K562 (cell line): ENCODE measurements around the gene DCAF4.

ENCODE experiments used
- CBX8 ChIP-seq: fragments of 200-600 bp; sonication (generic); IDR thresholded peaks from 2 replicates; pipeline ENCODE4 v1.6.1; 2012; ENCODE audit warnings: borderline replicate concordance, mixed run types, low read depth, mild to moderate bottlenecking, moderate library complexity, mixed read lengths, low read length, control low read depth, inconsistent platforms; ENCODE audit not compliant: poor library complexity, severe bottlenecking; ENCODE audit errors: extremely low read depth
- EZH2 ChIP-seq: IDR thresholded peaks from 2 replicates; pipeline ENCODE4 v1.6.1; 2012; ENCODE audit warnings: low read depth, mild to moderate bottlenecking, inconsistent platforms, low read length, borderline replicate concordance
- FOXM1 ChIP-seq, 2 experiments: fragments of 450-650 bp in 1 of 2; sonication (generic) in 1 of 2; formaldehyde crosslinking in 1 of 2; IDR thresholded peaks; 2 replicates each; pipeline versions ENCODE4 v1.6.1 to v1.9.0; 2017 to 2022; ENCODE audit warnings: low read depth in 2 of 2, mild to moderate bottlenecking in 2 of 2, missing genetic modification reagents in 1 of 2, moderate library complexity in 1 of 2
- GATA2 ChIP-seq: sonication (generic); formaldehyde crosslinking; IDR thresholded peaks from 2 replicates; pipeline ENCODE4 v1.4.0; 2020; ENCODE audit warnings: mild to moderate bottlenecking, missing genetic modification reagents
- HIVEP1 ChIP-seq: fragments of 250-450 bp; sonication (Bioruptor Pico); IDR thresholded peaks from 2 replicates; pipeline ENCODE4 v1.4.0; 2020; ENCODE audit warnings: mild to moderate bottlenecking
- MTF1 ChIP-seq: fragments of 250-450 bp; sonication (Bioruptor Pico); IDR thresholded peaks from 2 replicates; pipeline ENCODE4 v1.9.0; 2021; ENCODE audit warnings: moderate library complexity, mild to moderate bottlenecking, inconsistent platforms, borderline replicate concordance
- POLR2AphosphoS5 ChIP-seq: IDR thresholded peaks from 2 replicates; pipeline ENCODE4 v1.6.1; 2011; ENCODE audit warnings: mild to moderate bottlenecking, low read depth, low read length, moderate library complexity; ENCODE audit not compliant: control insufficient read depth, insufficient read depth
- TEAD4 ChIP-seq, 2 experiments: sonication (generic) in 1 of 2; formaldehyde crosslinking in 1 of 2; IDR thresholded peaks; 2 replicates each; pipeline versions ENCODE4 v1.6.1 to v1.8.0; 2012 to 2022; ENCODE audit warnings: borderline replicate concordance in 1 of 2, inconsistent platforms in 1 of 2, low read length in 1 of 2, mild to moderate bottlenecking in 1 of 2, missing genetic modification reagents in 1 of 2
- ZEB2 ChIP-seq: fragments of 450-650 bp; IDR thresholded peaks from 2 replicates; pipeline ENCODE4 v1.6.1; 2016
- ZNF212 ChIP-seq: fragments of 450-650 bp; formaldehyde crosslinking; IDR thresholded peaks from 2 replicates; pipeline ENCODE4 v1.4.0; 2020; ENCODE audit warnings: mild to moderate bottlenecking
- TF ChIP-seq, protein P1 (sequence below): sonication (generic); formaldehyde crosslinking; IDR thresholded peaks from 2 replicates; pipeline ENCODE4 v1.8.1; 2023; ENCODE audit warnings: mild to moderate bottlenecking, missing genetic modification reagents

- TF ChIP-seq MTF1 (CRISPR knock-in tag) (no peak), FOXM1 (IDR thresholded peaks at IDR 0.05; ENCODE audit: low read depth) (no peak), FOXM1 (CRISPR knock-in tag; IDR thresholded peaks at IDR 0.05; ENCODE audit: low read depth) (no peak), TEAD4 (IDR thresholded peaks at IDR 0.05; ENCODE audit: low read length) (no peak), TEAD4 (CRISPR knock-in tag; IDR thresholded peaks at IDR 0.05; ENCODE audit: borderline replicate concordance) (no peak), GATA2 (no peak), POLR2AphosphoS5 (peak; percentile 46; the same call in 1 of the 2 replicates), CBX8 (no peak), EZH2 (no peak), ZEB2 (no peak), HIVEP1 (CRISPR knock-in tag) (no peak), ZNF212 (CRISPR knock-in tag) (no peak)
- TF ChIP-seq, protein P1, sequence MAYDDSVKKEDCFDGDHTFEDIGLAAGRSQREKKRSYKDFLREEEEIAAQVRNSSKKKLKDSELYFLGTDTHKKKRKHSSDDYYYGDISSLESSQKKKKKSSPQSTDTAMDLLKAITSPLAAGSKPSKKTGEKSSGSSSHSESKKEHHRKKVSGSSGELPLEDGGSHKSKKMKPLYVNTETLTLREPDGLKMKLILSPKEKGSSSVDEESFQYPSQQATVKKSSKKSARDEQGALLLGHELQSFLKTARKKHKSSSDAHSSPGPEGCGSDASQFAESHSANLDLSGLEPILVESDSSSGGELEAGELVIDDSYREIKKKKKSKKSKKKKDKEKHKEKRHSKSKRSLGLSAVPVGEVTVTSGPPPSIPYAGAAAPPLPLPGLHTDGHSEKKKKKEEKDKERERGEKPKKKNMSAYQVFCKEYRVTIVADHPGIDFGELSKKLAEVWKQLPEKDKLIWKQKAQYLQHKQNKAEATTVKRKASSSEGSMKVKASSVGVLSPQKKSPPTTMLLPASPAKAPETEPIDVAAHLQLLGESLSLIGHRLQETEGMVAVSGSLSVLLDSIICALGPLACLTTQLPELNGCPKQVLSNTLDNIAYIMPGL (CRISPR knock-in tag), result no peak
Measured at GRCh38 chr14:72907886-72908285, 18.4 kb upstream of the DCAF4 start.
